LoVo (cell line): ENCODE data around the gene HCN2.

Source experiments
- DNase-seq: peaks from one replicate; pipeline ENCODE4 v3.0.0-alpha.2; 2016; ENCODE audit warnings: low spot score

Gene HCN2

GRCh38 chr19:589693-590395 is at the start of gene HCN2:
Gene HCN2 (plus strand): TSS chr19:589881. CDS start chr19:589946, 65 bp downstream.
- no peak for DNase-seq

GRCh38 chr19:540867-541637 is 48.6 kb upstream of the HCN2 start:
- no peak for DNase-seq

- no peak for DNase-seq
Measured at GRCh38 chr19:541699-542098, 48.0 kb upstream of the HCN2 start.

- DNase-seq: no peak
Measured at GRCh38 chr19:542173-542866, 47.4 kb upstream of the HCN2 start.

- no peak for DNase-seq
Measured at GRCh38 chr19:543910-544608, 45.6 kb upstream of the HCN2 start, which contains the start of gene GZMM. Gene GZMM (plus strand): TSS chr19:544053. CDS start chr19:544072, 19 bp downstream.

- DNase-seq: no peak
Measured at GRCh38 chr19:547117-547516, 42.6 kb upstream of the HCN2 start.

GRCh38 chr19:547836-548720 is 41.6 kb upstream of the HCN2 start:
- no peak for DNase-seq

- no peak for DNase-seq
Measured at GRCh38 chr19:548886-549830, 40.5 kb upstream of the HCN2 start.

- no peak for DNase-seq
Measured at GRCh38 chr19:554817-555216, 34.9 kb upstream of the HCN2 start.

GRCh38 chr19:555474-555808 is 34.2 kb upstream of the HCN2 start:
- DNase-seq: no peak

GRCh38 chr19:556611-557382 is 32.9 kb upstream of the HCN2 start:
- no peak for DNase-seq

- DNase-seq: no peak
Measured at GRCh38 chr19:558770-559439, 30.8 kb upstream of the HCN2 start.

GRCh38 chr19:560121-560520 is 29.6 kb upstream of the HCN2 start:
- DNase-seq: no peak

- no peak for DNase-seq
Measured at GRCh38 chr19:566403-566802, 23.3 kb upstream of the HCN2 start.

GRCh38 chr19:566844-567243 is 22.8 kb upstream of the HCN2 start:
- DNase-seq: no peak

GRCh38 chr19:567296-567900 is 22.3 kb upstream of the HCN2 start:
- DNase-seq: no peak

GRCh38 chr19:570251-570686 is 19.4 kb upstream of the HCN2 start:
- DNase-seq: no peak

- peak; percentile 51 for DNase-seq
Measured at GRCh38 chr19:570937-571565, 18.6 kb upstream of the HCN2 start.
